Esophagus squamous epithelium (tissue), 4 donors: ENCODE measurements around the gene CNRIP1.

Experiments used
- POLR2A ChIP-seq, 4 donors: fragments of 450-650 bp; IDR thresholded peaks; one replicate each; pipeline ENCODE4 v1.6.1; 2017; ENCODE audit warnings: antibody characterized with exemption in 4 of 4, mild to moderate bottlenecking in 4 of 4, moderate library complexity in 3 of 4
- TF ChIP-seq, protein P1 (sequence below), 6 experiments: fragments of 450-650 bp in 4 of 6; fragments of 200-600 bp in 2 of 6; sonication (generic) in 2 of 6; IDR thresholded peaks; one replicate each; pipeline ENCODE4 v1.5.1; 2016 to 2019; ENCODE audit warnings: antibody characterized with exemption in 6 of 6, mild to moderate bottlenecking in 4 of 6, moderate library complexity in 4 of 6

DNA sequence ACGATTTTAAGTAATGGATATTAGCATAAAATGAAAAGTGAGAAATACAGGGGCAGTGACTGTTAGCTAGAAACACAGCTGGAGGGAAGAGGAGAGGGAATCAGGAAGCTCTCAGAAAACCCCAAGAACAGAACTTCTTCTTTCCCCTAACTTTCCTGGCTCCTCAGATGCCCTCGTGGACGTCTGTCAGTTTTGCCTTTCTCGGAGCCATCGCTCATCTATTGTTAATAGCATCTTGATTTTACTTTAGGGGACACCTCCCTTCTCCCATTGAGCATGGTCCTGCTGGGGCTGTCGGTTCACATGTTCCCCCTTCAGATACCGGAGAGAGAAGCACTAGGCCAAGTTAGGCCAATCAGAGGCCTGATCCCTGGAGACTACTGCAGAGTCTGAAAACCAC lies 43.0 kb upstream of the CNRIP1 start:
- TF ChIP-seq POLR2A (IDR thresholded peaks at IDR 0.05): no peak
- TF ChIP-seq, protein P1, sequence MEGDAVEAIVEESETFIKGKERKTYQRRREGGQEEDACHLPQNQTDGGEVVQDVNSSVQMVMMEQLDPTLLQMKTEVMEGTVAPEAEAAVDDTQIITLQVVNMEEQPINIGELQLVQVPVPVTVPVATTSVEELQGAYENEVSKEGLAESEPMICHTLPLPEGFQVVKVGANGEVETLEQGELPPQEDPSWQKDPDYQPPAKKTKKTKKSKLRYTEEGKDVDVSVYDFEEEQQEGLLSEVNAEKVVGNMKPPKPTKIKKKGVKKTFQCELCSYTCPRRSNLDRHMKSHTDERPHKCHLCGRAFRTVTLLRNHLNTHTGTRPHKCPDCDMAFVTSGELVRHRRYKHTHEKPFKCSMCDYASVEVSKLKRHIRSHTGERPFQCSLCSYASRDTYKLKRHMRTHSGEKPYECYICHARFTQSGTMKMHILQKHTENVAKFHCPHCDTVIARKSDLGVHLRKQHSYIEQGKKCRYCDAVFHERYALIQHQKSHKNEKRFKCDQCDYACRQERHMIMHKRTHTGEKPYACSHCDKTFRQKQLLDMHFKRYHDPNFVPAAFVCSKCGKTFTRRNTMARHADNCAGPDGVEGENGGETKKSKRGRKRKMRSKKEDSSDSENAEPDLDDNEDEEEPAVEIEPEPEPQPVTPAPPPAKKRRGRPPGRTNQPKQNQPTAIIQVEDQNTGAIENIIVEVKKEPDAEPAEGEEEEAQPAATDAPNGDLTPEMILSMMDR (IDR thresholded peaks at IDR 0.05): no peak
